H9 (cell line): Measurements from ENCODE around the gene CCSER1. TPM values are rescaled to one million over a fixed set of nuclear protein-coding genes. Genes with fewer than 3 reads are reported as not detected.

Experiments
- DNase-seq: peaks from one replicate; pipeline ENCODE4 v3.0.0-alpha.2; 2017
- H2AFZ ChIP-seq: one replicate; pipeline ENCODE4 v1.6.1; 2013; ENCODE audit warnings: mild to moderate bottlenecking, low read length, control low read depth, moderate library complexity
- H2AK5ac ChIP-seq: 2 replicates; pipeline ENCODE4 v1.6.1; 2013; ENCODE audit warnings: low read length, control low read depth, mixed read lengths; ENCODE audit not compliant: insufficient read length
- H2BK120ac ChIP-seq: one replicate; pipeline ENCODE4 v1.6.1; 2013; ENCODE audit warnings: low read depth, mild to moderate bottlenecking, low read length, control low read depth, inconsistent platforms; ENCODE audit not compliant: poor library complexity, severe bottlenecking
- H2BK12ac ChIP-seq: 2 replicates; pipeline ENCODE4 v1.6.1; 2013; ENCODE audit warnings: low read length, control low read depth, mixed read lengths, low read depth; ENCODE audit not compliant: insufficient read length
- H2BK15ac ChIP-seq: 2 replicates; pipeline ENCODE4 v1.6.1; 2013; ENCODE audit warnings: low read depth, low read length, control low read depth
- H2BK20ac ChIP-seq: one replicate; pipeline ENCODE4 v1.6.1; 2013; ENCODE audit warnings: low read depth, mild to moderate bottlenecking, low read length, control low read depth, inconsistent platforms; ENCODE audit not compliant: poor library complexity, severe bottlenecking
- H2BK5ac ChIP-seq: 2 replicates; pipeline ENCODE4 v1.6.1; 2013; ENCODE audit warnings: low read length, control low read depth, mixed read lengths; ENCODE audit not compliant: insufficient read length
- H3K14ac ChIP-seq: 2 replicates; pipeline ENCODE4 v1.6.1; 2013; ENCODE audit warnings: low read length, control low read depth; ENCODE audit not compliant: insufficient read depth
- H3K18ac ChIP-seq: 2 replicates; pipeline ENCODE4 v1.6.1; 2013; ENCODE audit warnings: low read depth, mild to moderate bottlenecking, mixed read lengths, low read length, control low read depth; ENCODE audit not compliant: insufficient read length
- H3K23ac ChIP-seq: 2 replicates; pipeline ENCODE4 v1.6.1; 2013; ENCODE audit warnings: low read length, control low read depth, mixed read lengths, low read depth; ENCODE audit not compliant: insufficient read length
- H3K23me2 ChIP-seq: 2 replicates; pipeline ENCODE4 v1.6.1; 2013; ENCODE audit warnings: low read depth, mild to moderate bottlenecking, mixed read lengths, low read length, control low read depth; ENCODE audit not compliant: insufficient read length, poor library complexity, severe bottlenecking
- H3K27ac ChIP-seq: 2 replicates; pipeline ENCODE4 v1.5.1; 2013; ENCODE audit warnings: low read length, control low read depth, mixed read lengths, low read depth; ENCODE audit not compliant: insufficient read length
- H3K27me3 ChIP-seq: 2 replicates; pipeline ENCODE4 v1.6.1; 2013; ENCODE audit warnings: low read length, control low read depth, inconsistent platforms; ENCODE audit not compliant: insufficient read depth
- H3K4ac ChIP-seq: 2 replicates; pipeline ENCODE4 v1.6.1; 2013; ENCODE audit warnings: low read depth, mild to moderate bottlenecking, control low read depth, inconsistent platforms, low read length, moderate library complexity
- H3K4me1 ChIP-seq: 2 replicates; pipeline ENCODE4 v1.6.1; 2013; ENCODE audit warnings: low read length, control low read depth, inconsistent platforms; ENCODE audit not compliant: insufficient read depth
- H3K4me2 ChIP-seq: 2 replicates; pipeline ENCODE4 v1.6.1; 2013; ENCODE audit warnings: low read length, control low read depth, mixed read lengths; ENCODE audit not compliant: insufficient read length, insufficient read depth
- H3K56ac ChIP-seq: 2 replicates; pipeline ENCODE4 v1.6.1; 2013; ENCODE audit warnings: low read depth, mild to moderate bottlenecking, mixed read lengths, low read length, control low read depth; ENCODE audit not compliant: insufficient read length
- H3K79me1 ChIP-seq: 2 replicates; pipeline ENCODE4 v1.6.1; 2013; ENCODE audit warnings: low read depth, mild to moderate bottlenecking, moderate library complexity, low read length, control low read depth, inconsistent platforms; ENCODE audit not compliant: insufficient read depth, poor library complexity, severe bottlenecking
- H3K79me2 ChIP-seq: 2 replicates; pipeline ENCODE4 v1.6.1; 2013; ENCODE audit warnings: low read length, control low read depth, inconsistent platforms; ENCODE audit not compliant: insufficient read depth
- H3K9ac ChIP-seq: 2 replicates; pipeline ENCODE4 v1.6.1; 2013; ENCODE audit warnings: low read length, control low read depth, mixed read lengths; ENCODE audit not compliant: insufficient read length; ENCODE audit errors: extremely low read depth
- H3K9me3 ChIP-seq: one replicate; pipeline ENCODE4 v1.6.1; 2013; ENCODE audit warnings: low read depth, low read length, inconsistent platforms; ENCODE audit not compliant: control insufficient read depth
- H3T11ph ChIP-seq: one replicate; pipeline ENCODE4 v1.6.1; 2013; ENCODE audit warnings: mild to moderate bottlenecking, low read length, control low read depth, inconsistent platforms
- H4K20me1 ChIP-seq: one replicate; pipeline ENCODE4 v1.6.1; 2013; ENCODE audit not compliant: control insufficient read depth, insufficient read length, insufficient read depth
- H4K5ac ChIP-seq: 2 replicates; pipeline ENCODE4 v1.6.1; 2013; ENCODE audit warnings: low read depth, mild to moderate bottlenecking, mixed read lengths, low read length, control low read depth; ENCODE audit not compliant: insufficient read length
- H4K8ac ChIP-seq: replicated peaks from 2 replicates; pipeline ENCODE4 v1.6.1; 2013; ENCODE audit warnings: low read length, control low read depth, mixed read lengths, low read depth; ENCODE audit not compliant: insufficient read length
- H4K91ac ChIP-seq: 2 replicates; pipeline ENCODE4 v1.6.1; 2013; ENCODE audit warnings: low read depth, mild to moderate bottlenecking, moderate library complexity, mixed read lengths, low read length, control low read depth; ENCODE audit not compliant: insufficient read length
- H3K27ac Mint-ChIP-seq, 3 experiments: 2 replicates in 2 of 3; 3 replicates in 1 of 3; pipeline ENCODE4 v1.8.0; 2020 to 2021; ENCODE audit warnings: mixed read lengths in 3 of 3, mild to moderate bottlenecking in 1 of 3, moderate library complexity in 1 of 3
- H3K27me3 Mint-ChIP-seq: 2 replicates; pipeline ENCODE4 v1.8.0; 2021; ENCODE audit warnings: low read depth, mild to moderate bottlenecking, moderate library complexity, mixed read lengths
- H3K36me3 Mint-ChIP-seq, 3 experiments: 2 replicates in 2 of 3; 3 replicates in 1 of 3; pipeline ENCODE4 v1.8.0; 2020 to 2021; ENCODE audit warnings: low read depth in 3 of 3, mixed read lengths in 3 of 3; ENCODE audit not compliant: insufficient read depth in 1 of 3
- H3K4me1 Mint-ChIP-seq, 2 experiments: 2 replicates each; pipeline ENCODE4 v1.8.0; 2020; ENCODE audit warnings: mixed read lengths in 2 of 2
- H3K4me3 Mint-ChIP-seq, 2 experiments: 2 replicates in 1 of 2; 3 replicates in 1 of 2; pipeline ENCODE4 v1.8.0; 2020 to 2021; ENCODE audit warnings: mild to moderate bottlenecking in 2 of 2, mixed read lengths in 2 of 2, moderate library complexity in 1 of 2
- H3K9me3 Mint-ChIP-seq, 2 experiments: 2 replicates in 1 of 2; 3 replicates in 1 of 2; pipeline ENCODE4 v1.8.0; 2020; ENCODE audit warnings: mild to moderate bottlenecking in 2 of 2, mixed read lengths in 2 of 2, moderate library complexity in 1 of 2
- CTCF ChIP-seq: fragments of 200-600 bp; sonication (generic); conservative IDR thresholded peaks from 3 replicates; pipeline ENCODE4 v1.8.0; 2021; ENCODE audit warnings: antibody characterized with exemption, mild to moderate bottlenecking
- total RNA-seq: library from RNA; stranded (reverse); gene quantifications from 2 replicates; pipeline ENCODE4 v1.2.1, GENCODE V29; 2021

Gene CCSER1
- total RNA-seq, 1 experiment from 2014 or later, result 0.37 TPM

GRCh38 chr4:90855111-90855510 is 727.9 kb downstream of the CCSER1 start:
- no peak overlapping the region for H4K8ac ChIP-seq
- H4K20me1 ChIP-seq, result no peaks in the 10 kb centered on the region
- H3K79me2 ChIP-seq, result no peaks in the 10 kb centered on the region
- H3K79me1 ChIP-seq, result no peaks in the 10 kb centered on the region
- no peak overlapping the region for H3K18ac ChIP-seq
- H2BK20ac ChIP-seq, result no peak overlapping the region
- no peak overlapping the region for H2BK5ac ChIP-seq
- H4K91ac ChIP-seq, result no peak overlapping the region
- H3K9ac ChIP-seq, result no peak overlapping the region
- H3T11ph ChIP-seq, result no peak overlapping the region
- Mint-ChIP-seq H3K9me3 (peaks cover 7 to 8% of the 10 kb centered on the region in 2 experiments; a peak in 4 of 5 replicates), H3K4me3 (no peak overlapping the region), H3K36me3 (peaks cover 6 to 10% (median 8%) of the 10 kb centered on the region in 3 experiments; a peak in 5 of 7 replicates), H3K27me3 (no peaks in the 10 kb centered on the region), H3K4me1 (peaks cover 8 to 10% of the 10 kb centered on the region in 2 experiments), H3K27ac (0 out of 7 replicates have a peak overlapping the region, but pooled peaks of 1 of the 3 experiments have one; percentile 8)
- no peak overlapping the region for H4K5ac ChIP-seq
- no peak overlapping the region for H2AK5ac ChIP-seq
- H3K23ac ChIP-seq, result no peak overlapping the region
- no peak overlapping the region for H3K56ac ChIP-seq
- no peak for TF ChIP-seq CTCF
- no peak overlapping the region for H3K27ac ChIP-seq
- H3K23me2 ChIP-seq, result no peaks in the 10 kb centered on the region
- no peak overlapping the region for H3K4me2 ChIP-seq
- no peak overlapping the region for H3K4ac ChIP-seq
- no peak overlapping the region for H2BK15ac ChIP-seq
- no peak overlapping the region for H2BK12ac ChIP-seq
- no peaks in the 10 kb centered on the region; the same call in 1 of the 2 replicates for H3K4me1 ChIP-seq
- H2BK120ac ChIP-seq, result no peak overlapping the region
- H3K9me3 ChIP-seq, result no peaks in the 10 kb centered on the region
- no peak for DNase-seq
- no peak overlapping the region for H3K14ac ChIP-seq
- no peak overlapping the region for H2AFZ ChIP-seq
- no peaks in the 10 kb centered on the region for H3K27me3 ChIP-seq
